Trophoblast cell (in vitro differentiated cells and primary cell): ENCODE data around the gene DNTT.
A peak's percentile ranks its signal among the peaks of the same experiment; 100 is the strongest.

Source experiments
- DNase-seq, 2 donors: peaks; one replicate each; pipeline ENCODE4 v3.0.0-alpha.2; 2016
- H2AFZ ChIP-seq: 2 replicates; pipeline ENCODE4 v1.6.1; 2013; ENCODE audit warnings: low read length, moderate library complexity, mild to moderate bottlenecking; ENCODE audit not compliant: insufficient read depth, poor library complexity
- H2AK5ac ChIP-seq: 2 replicates; pipeline ENCODE4 v1.6.1; 2013; ENCODE audit warnings: mild to moderate bottlenecking, low read length
- H2BK120ac ChIP-seq: 2 replicates; pipeline ENCODE4 v1.6.1; 2013; ENCODE audit warnings: low read length, mild to moderate bottlenecking, moderate library complexity; ENCODE audit not compliant: insufficient read depth, poor library complexity
- H2BK12ac ChIP-seq: 2 replicates; pipeline ENCODE4 v1.6.1; 2013; ENCODE audit warnings: mild to moderate bottlenecking, low read length, moderate library complexity
- H2BK5ac ChIP-seq: 2 replicates; pipeline ENCODE4 v1.6.1; 2013; ENCODE audit warnings: low read length, low read depth, moderate library complexity, mild to moderate bottlenecking; ENCODE audit not compliant: poor library complexity
- H3K14ac ChIP-seq: 2 replicates; pipeline ENCODE4 v1.6.1; 2013; ENCODE audit warnings: mild to moderate bottlenecking, low read length
- H3K18ac ChIP-seq: 2 replicates; pipeline ENCODE4 v1.6.1; 2013; ENCODE audit warnings: mild to moderate bottlenecking, low read length
- H3K23ac ChIP-seq: 2 replicates; pipeline ENCODE4 v1.6.1; 2013; ENCODE audit warnings: low read length
- H3K27ac ChIP-seq: 2 replicates; pipeline ENCODE4 v1.5.1; 2013; ENCODE audit warnings: low read depth, mild to moderate bottlenecking, inconsistent platforms, low read length, moderate library complexity
- H3K27me3 ChIP-seq: 2 replicates; pipeline ENCODE4 v1.6.1; 2013; ENCODE audit warnings: inconsistent platforms, mild to moderate bottlenecking, low read length, moderate library complexity; ENCODE audit not compliant: insufficient read depth
- H3K36me3 ChIP-seq, 2 experiments: 1 replicate in 1 of 2; 2 replicates in 1 of 2; pipeline ENCODE4 v1.6.1; 2013; ENCODE audit warnings: low read length in 2 of 2, mild to moderate bottlenecking in 2 of 2, moderate library complexity in 1 of 2; ENCODE audit not compliant: insufficient read depth in 2 of 2, control insufficient read depth in 1 of 2
- H3K4ac ChIP-seq: 2 replicates; pipeline ENCODE4 v1.6.1; 2013; ENCODE audit warnings: low read depth, mild to moderate bottlenecking, low read length, moderate library complexity
- H3K4me1 ChIP-seq, 2 experiments: 1 replicate in 1 of 2; 2 replicates in 1 of 2; pipeline ENCODE4 v1.6.1; 2013; ENCODE audit warnings: low read length in 2 of 2, mild to moderate bottlenecking in 2 of 2, moderate library complexity in 1 of 2; ENCODE audit not compliant: insufficient read depth in 2 of 2, control insufficient read depth in 1 of 2
- H3K4me2 ChIP-seq: 2 replicates; pipeline ENCODE4 v1.6.1; 2013; ENCODE audit warnings: inconsistent platforms, mild to moderate bottlenecking, low read length, moderate library complexity
- H3K4me3 ChIP-seq: 2 replicates; pipeline ENCODE4 v1.5.1; 2013; ENCODE audit warnings: mild to moderate bottlenecking, low read depth, low read length, inconsistent platforms
- H3K79me1 ChIP-seq: one replicate; pipeline ENCODE4 v1.6.1; 2013; ENCODE audit warnings: low read length
- H3K79me2 ChIP-seq: 2 replicates; pipeline ENCODE4 v1.6.1; 2013; ENCODE audit warnings: low read length, mild to moderate bottlenecking; ENCODE audit not compliant: control insufficient read depth, insufficient read depth, poor library complexity
- H3K9ac ChIP-seq: 2 replicates; pipeline ENCODE4 v1.6.1; 2013; ENCODE audit warnings: mild to moderate bottlenecking, low read length
- H3K9me3 ChIP-seq: 2 replicates; pipeline ENCODE4 v1.6.1; 2013; ENCODE audit warnings: low read depth, mild to moderate bottlenecking, control low read depth, inconsistent platforms, low read length; ENCODE audit not compliant: insufficient read depth
- H4K12ac ChIP-seq: 2 replicates; pipeline ENCODE4 v1.6.1; 2013; ENCODE audit warnings: low read depth, mild to moderate bottlenecking, low read length, moderate library complexity
- H4K8ac ChIP-seq: 2 replicates; pipeline ENCODE4 v1.6.1; 2013; ENCODE audit warnings: low read depth, mild to moderate bottlenecking, low read length, moderate library complexity
- H4K91ac ChIP-seq: one replicate; pipeline ENCODE4 v1.6.1; 2013; ENCODE audit warnings: low read depth, mild to moderate bottlenecking, low read length, moderate library complexity
- WGBS: extraction: QIAGEN DNeasy Blood & Tissue Kit; methylation state at CpG from one replicate; pipeline ENCODE4 v1.1.7; 2013; ENCODE audit warnings: missing lambda C conversion rate; ENCODE audit not compliant: insufficient read length, insufficient coverage; ENCODE audit errors: extremely low coverage; 5-methylcytosine and 5-hydroxymethylcytosine counted together

DNTT gene

DNA sequence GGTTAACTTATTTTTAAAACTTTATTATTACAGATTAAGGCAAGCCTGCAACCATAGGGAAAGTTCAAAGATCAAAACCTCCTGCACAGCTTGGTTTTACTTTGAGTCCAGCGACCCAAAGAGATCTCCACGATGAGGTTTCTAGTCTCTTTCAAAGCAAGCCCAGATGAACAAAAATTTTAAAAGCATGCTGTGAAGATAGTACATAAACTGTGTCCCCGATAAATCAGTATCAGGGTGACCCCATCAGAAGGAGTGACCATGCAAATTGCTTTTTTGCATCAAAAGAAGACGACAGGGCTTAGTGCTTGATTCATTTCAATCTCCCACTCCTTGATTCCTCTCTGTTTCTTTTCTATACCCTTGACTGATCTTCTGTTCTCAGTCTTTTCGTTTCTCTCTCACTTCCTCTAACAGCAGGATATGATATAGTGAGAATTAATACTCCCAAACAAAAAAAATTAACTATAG lies 16.0 kb upstream of the DNTT start:
- Histone ChIP-seq H2AFZ (no peak overlapping the region), H3K23ac (no peak overlapping the region), H2AK5ac (no peak overlapping the region), H3K79me2 (peaks cover 3% of the 10 kb centered on the region), H3K18ac (no peak overlapping the region), H3K4ac (no peak overlapping the region), H4K91ac (no peak overlapping the region), H3K27ac (peak overlapping the region; percentile 49), H3K27me3 (no peaks in the 10 kb centered on the region), H4K8ac (no peak overlapping the region), H3K79me1 (peaks cover 10% of the 10 kb centered on the region), H3K4me2 (no peak overlapping the region), H4K12ac (no peak overlapping the region), H3K4me3 (no peak overlapping the region), H2BK5ac (peak overlapping the region; percentile 19), H2BK120ac (no peak overlapping the region), H3K36me3 (no peaks in the 10 kb centered on the region), H3K4me1 (peaks cover 6 to 10% of the 10 kb centered on the region in 2 experiments), H3K14ac (no peak overlapping the region), H3K9ac (no peak overlapping the region), H3K9me3 (no peaks in the 10 kb centered on the region), H2BK12ac (no peak overlapping the region)
- WGBS: no CpG with 5 or more reads among the region's 5 CpGs
- DNase-seq: no peak

GRCh38 chr10:96289218-96289910 lies 14.9 kb upstream of the DNTT start:
- Histone ChIP-seq H3K79me2 (peaks cover 3% of the 10 kb centered on the region), H3K23ac (no peak overlapping the region), H3K4me2 (no peak overlapping the region), H3K4ac (no peak overlapping the region), H3K9me3 (no peaks in the 10 kb centered on the region), H2AFZ (no peak overlapping the region), H2BK5ac (peak overlapping the region; percentile 26), H3K14ac (no peak overlapping the region), H4K12ac (no peak overlapping the region), H3K27ac (peak overlapping the region; percentile 27), H2BK12ac (peak overlapping the region; percentile 50), H2BK120ac (peak overlapping the region; percentile 20), H3K36me3 (no peaks in the 10 kb centered on the region), H3K4me1 (peaks cover 5 to 9% of the 10 kb centered on the region in 2 experiments), H4K91ac (peak overlapping the region; percentile 26), H3K4me3 (no peak overlapping the region), H3K18ac (no peak overlapping the region), H3K79me1 (peaks cover 10% of the 10 kb centered on the region), H3K27me3 (no peaks in the 10 kb centered on the region), H3K9ac (no peak overlapping the region), H4K8ac (no peak overlapping the region), H2AK5ac (no peak overlapping the region)
- DNase-seq: peak; percentile 92 to 98
- no CpG with 5 or more reads among the region's 9 CpGs for WGBS

GRCh38 chr10:96290368-96291133 lies 13.7 kb upstream of the DNTT start:
- no peak overlapping the region for H3K4me3 ChIP-seq
- no peak overlapping the region for H2BK120ac ChIP-seq
- no peak overlapping the region for H3K4me2 ChIP-seq
- no peak overlapping the region for H3K4ac ChIP-seq
- H2BK5ac ChIP-seq: no peak overlapping the region
- no peak overlapping the region for H3K23ac ChIP-seq
- H2AK5ac ChIP-seq: no peak overlapping the region
- no peak overlapping the region for H3K9ac ChIP-seq
- no peak overlapping the region for H3K14ac ChIP-seq
- H3K4me1 ChIP-seq: peaks cover 5 to 9% of the 10 kb centered on the region in 2 experiments
- H3K18ac ChIP-seq: no peak overlapping the region
- no peaks in the 10 kb centered on the region for H3K36me3 ChIP-seq
- no peak for DNase-seq
- no peak overlapping the region for H3K27ac ChIP-seq
- H3K9me3 ChIP-seq: no peaks in the 10 kb centered on the region
- peaks cover 3% of the 10 kb centered on the region for H3K79me2 ChIP-seq
- H4K12ac ChIP-seq: no peak overlapping the region
- peak overlapping the region; percentile 81 for H2BK12ac ChIP-seq
- H4K8ac ChIP-seq: no peak overlapping the region
- WGBS: no CpG with 5 or more reads among the region's 4 CpGs
- H2AFZ ChIP-seq: no peak overlapping the region
- no peaks in the 10 kb centered on the region for H3K27me3 ChIP-seq
- H3K79me1 ChIP-seq: peaks cover 8% of the 10 kb centered on the region
- H4K91ac ChIP-seq: peak overlapping the region; percentile 29

DNA sequence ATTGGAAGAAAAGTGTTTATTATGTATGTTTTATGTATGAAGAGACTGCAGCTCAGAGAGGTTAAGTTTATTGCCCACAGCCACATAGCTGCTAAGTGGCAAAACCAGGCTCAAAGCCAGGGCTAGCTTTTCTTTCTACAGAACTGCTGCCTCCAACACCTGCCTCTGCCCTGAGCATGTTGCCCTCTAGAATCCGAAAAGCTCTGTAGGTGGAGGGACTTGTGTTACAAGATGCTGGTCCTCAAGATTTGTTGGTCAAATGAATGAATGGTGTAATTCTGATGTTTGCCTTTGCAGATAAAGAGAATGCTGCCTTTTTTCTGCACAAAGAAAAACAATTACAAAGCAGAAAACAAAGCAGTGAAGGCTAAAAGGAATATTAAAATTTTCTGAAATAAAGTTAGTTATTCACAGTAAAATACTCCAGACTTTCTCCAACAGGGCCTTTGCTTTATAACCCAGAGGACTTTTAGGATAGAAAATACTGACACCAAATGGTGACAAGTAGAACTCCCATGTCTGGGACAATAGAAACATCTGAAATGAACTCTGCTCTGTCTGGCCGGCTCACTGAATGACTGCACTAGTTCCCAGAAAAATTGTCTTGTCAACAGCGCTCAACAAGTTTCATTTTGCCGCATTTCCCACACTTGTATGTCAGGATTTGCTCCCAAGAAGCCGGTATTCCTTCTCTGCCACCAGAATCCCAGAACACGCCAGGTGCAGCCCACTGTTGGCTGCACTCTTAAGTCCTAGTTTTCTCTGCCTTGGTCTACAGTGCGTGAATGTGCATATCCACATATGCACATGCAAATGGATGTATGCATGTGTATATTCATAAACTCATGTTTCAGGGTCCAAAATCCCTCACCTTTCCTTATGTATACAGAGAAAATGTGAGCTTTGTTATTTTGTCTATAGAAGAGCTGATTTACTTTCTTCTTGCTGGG lies 11.0 kb upstream of the DNTT start:
- Histone ChIP-seq H3K79me1 (peaks cover 5% of the 10 kb centered on the region), H4K12ac (no peak overlapping the region), H3K9ac (no peak overlapping the region), H3K18ac (no peak overlapping the region), H3K4ac (no peak overlapping the region), H3K79me2 (no peaks in the 10 kb centered on the region), H3K4me1 (peaks cover 0 to 4% of the 10 kb centered on the region in 2 experiments), H4K91ac (no peak overlapping the region), H2AK5ac (peak overlapping the region; percentile 75), H3K4me2 (no peak overlapping the region), H2BK120ac (no peak overlapping the region), H3K36me3 (no peaks in the 10 kb centered on the region), H2BK5ac (no peak overlapping the region), H2AFZ (no peak overlapping the region), H3K27me3 (no peaks in the 10 kb centered on the region), H4K8ac (no peak overlapping the region), H3K27ac (no peak overlapping the region), H3K23ac (no peak overlapping the region), H3K14ac (no peak overlapping the region), H3K9me3 (no peaks in the 10 kb centered on the region), H2BK12ac (peak overlapping the region; percentile 45), H3K4me3 (no peak overlapping the region)
- WGBS: no CpG with 5 or more reads among the region's 7 CpGs
- peak in 1 of 2 donors; percentile 75 for DNase-seq
